GM23338 (cell line): ENCODE data around the gene CARD6. TPM values are rescaled to one million over a fixed set of nuclear protein-coding genes. Genes with fewer than 3 reads are reported as not detected.

Experiments used
- ATAC-seq: fragments of 200-7000 bp; cut with Tn5 transposase; 3 replicates; pipeline ENCODE4 v1.9.1; 2020
- DNase-seq: peaks from one replicate; pipeline ENCODE4 v3.0.0-alpha.2; 2015; ENCODE audit warnings: low spot score
- H2AFZ ChIP-seq: fragments of 200-600 bp; sonication (generic); 2 replicates; pipeline ENCODE4 v1.8.0; 2016; ENCODE audit warnings: antibody characterized with exemption, mild to moderate bottlenecking, moderate library complexity
- H3F3A ChIP-seq: fragments of 200-600 bp; sonication (generic); replicated peaks from 2 replicates; pipeline ENCODE4 v1.8.0; 2017; ENCODE audit warnings: antibody characterized with exemption, mixed run types, low read depth
- H3K27ac ChIP-seq: fragments of 200-600 bp; sonication (generic); 2 replicates; pipeline ENCODE4 v1.6.1; 2016; ENCODE audit warnings: low read depth
- H3K27me3 ChIP-seq: fragments of 200-600 bp; sonication (generic); 2 replicates; pipeline ENCODE4 v1.8.0; 2016; ENCODE audit warnings: mild to moderate bottlenecking, mixed run types, moderate library complexity; ENCODE audit not compliant: insufficient read depth
- H3K36me3 ChIP-seq: fragments of 200-600 bp; sonication (generic); 2 replicates; pipeline ENCODE4 v1.8.0; 2016; ENCODE audit warnings: mild to moderate bottlenecking; ENCODE audit not compliant: insufficient read depth
- H3K4me1 ChIP-seq: fragments of 200-600 bp; sonication (generic); 2 replicates; pipeline ENCODE4 v1.8.0; 2016; ENCODE audit warnings: mild to moderate bottlenecking, moderate library complexity; ENCODE audit not compliant: insufficient read depth
- H3K4me2 ChIP-seq: fragments of 200-600 bp; sonication (generic); 2 replicates; pipeline ENCODE4 v1.7.1; 2017; ENCODE audit warnings: mixed run types
- H3K4me3 ChIP-seq: fragments of 200-600 bp; sonication (generic); 2 replicates; pipeline ENCODE4 v1.6.1; 2016; ENCODE audit warnings: mixed run types
- H3K79me2 ChIP-seq: fragments of 200-600 bp; sonication (generic); replicated peaks from 2 replicates; pipeline ENCODE4 v1.8.0; 2017; ENCODE audit warnings: mild to moderate bottlenecking; ENCODE audit not compliant: insufficient read depth
- H3K9me2 ChIP-seq: fragments of 200-600 bp; sonication (generic); 2 replicates; pipeline ENCODE4 v1.8.0; 2017; ENCODE audit not compliant: insufficient read depth
- H4K20me1 ChIP-seq: fragments of 200-600 bp; sonication (generic); replicated peaks from 2 replicates; pipeline ENCODE4 v1.8.0; 2017; ENCODE audit warnings: mild to moderate bottlenecking; ENCODE audit not compliant: insufficient read depth
- H3K27ac Mint-ChIP-seq: 2 replicates; pipeline ENCODE4 v1.8.0; 2020; ENCODE audit warnings: inconsistent platforms, mild to moderate bottlenecking, moderate library complexity, mixed read lengths
- H3K27me3 Mint-ChIP-seq: 3 replicates; pipeline ENCODE4 v1.8.0; 2022; ENCODE audit warnings: low read depth, mild to moderate bottlenecking, moderate library complexity, mixed read lengths, inconsistent platforms; ENCODE audit not compliant: insufficient read depth, poor library complexity
- H3K36me3 Mint-ChIP-seq: 3 replicates; pipeline ENCODE4 v1.8.0; 2021; ENCODE audit warnings: low read depth, mild to moderate bottlenecking, inconsistent platforms, moderate library complexity, mixed read lengths
- H3K4me1 Mint-ChIP-seq: 3 replicates; pipeline ENCODE4 v1.8.0; 2020; ENCODE audit warnings: mild to moderate bottlenecking, inconsistent platforms, mixed read lengths
- H3K4me3 Mint-ChIP-seq: 3 replicates; pipeline ENCODE4 v1.8.0; 2021; ENCODE audit warnings: moderate library complexity, mild to moderate bottlenecking, inconsistent platforms, mixed read lengths
- H3K9me3 Mint-ChIP-seq: 3 replicates; pipeline ENCODE4 v1.8.0; 2020; ENCODE audit warnings: moderate library complexity, mild to moderate bottlenecking, inconsistent platforms, mixed read lengths
- ETS1 ChIP-seq: IDR thresholded peaks from 2 replicates; pipeline ENCODE4 v1.6.1; 2016; ENCODE audit warnings: antibody characterized with exemption
- JUNB ChIP-seq: IDR thresholded peaks from one replicate; pipeline ENCODE4 v1.6.1; 2016; ENCODE audit warnings: antibody characterized with exemption; ENCODE audit not compliant: unreplicated experiment
- NANOG ChIP-seq: IDR thresholded peaks from 2 replicates; pipeline ENCODE4 v1.6.1; 2016; ENCODE audit warnings: antibody characterized with exemption, borderline replicate concordance
- REST ChIP-seq: IDR thresholded peaks from one replicate; pipeline ENCODE4 v1.6.1; 2018; ENCODE audit warnings: antibody characterized with exemption; ENCODE audit not compliant: unreplicated experiment
- STAT1 ChIP-seq: IDR thresholded peaks from one replicate; pipeline ENCODE4 v1.6.1; 2016; ENCODE audit warnings: antibody characterized with exemption; ENCODE audit not compliant: unreplicated experiment
- ZNF114 ChIP-seq: fragments of 250-450 bp; sonication (Bioruptor Pico); IDR thresholded peaks from 2 replicates; pipeline ENCODE4 v1.5.0; 2020; ENCODE audit warnings: mild to moderate bottlenecking, moderate library complexity
- ZNF462 ChIP-seq: fragments of 250-450 bp; sonication (Bioruptor Pico); IDR thresholded peaks from 2 replicates; pipeline ENCODE4 v1.5.0; 2020; ENCODE audit warnings: mild to moderate bottlenecking, moderate library complexity
- polyA plus RNA-seq: library from polyadenylated mRNA; unstranded; fragments of >200 nt; fragmentation: Nextera tagmentation; extraction: Ambion mirVana; gene quantifications from 2 replicates; pipeline ENCODE4 v1.2.1, GENCODE V29; 2016
- total RNA-seq: library from RNA; depleted of rRNA; stranded (reverse); fragments of >200 nt; shearing (Covaris generic); gene quantifications from 2 replicates; pipeline ENCODE4 v1.2.3, GENCODE V29; 2014

The CARD6 gene
- total and polyA plus RNA-seq, 2 experiments from 2014 or later: 0.32 to 0.45 TPM

- no peak overlapping the region for H2AFZ ChIP-seq
- no peak for DNase-seq
- no peaks in the 10 kb centered on the region for H3K79me2 ChIP-seq
- H3K9me2 ChIP-seq: no peaks in the 10 kb centered on the region
- ATAC-seq: no peak
- no peaks in the 10 kb centered on the region for H3F3A ChIP-seq
- peak overlapping the region; percentile 13; the same call in 1 of the 2 replicates for H3K27ac Mint-ChIP-seq
- TF ChIP-seq NANOG: no peak
- TF ChIP-seq ZNF462: no peak
- no peak for TF ChIP-seq ETS1
- no peak for TF ChIP-seq ZNF114 (CRISPR knock-in tag)
- TF ChIP-seq JUNB: no peak
- no peak for TF ChIP-seq STAT1
- TF ChIP-seq REST: no peak
- H3K36me3 ChIP-seq: no peaks in the 10 kb centered on the region
- no peaks in the 10 kb centered on the region for H3K4me1 ChIP-seq
- H3K4me3 ChIP-seq: no peak overlapping the region
- no peak overlapping the region for H3K4me2 ChIP-seq
- H4K20me1 ChIP-seq: no peaks in the 10 kb centered on the region
- no peaks in the 10 kb centered on the region for H3K27me3 Mint-ChIP-seq
- no peaks in the 10 kb centered on the region for H3K27me3 ChIP-seq
- H3K36me3 Mint-ChIP-seq: no peaks in the 10 kb centered on the region
- no peaks in the 10 kb centered on the region; the same call in 1 of the 3 replicates for H3K9me3 Mint-ChIP-seq
- no peak overlapping the region for H3K4me3 Mint-ChIP-seq
- H3K4me1 Mint-ChIP-seq: no peaks in the 10 kb centered on the region
- H3K27ac ChIP-seq: no peak overlapping the region
These were observed 12.5 kb downstream of the CARD6 start for GRCh38 chr5:40853632-40854192.
